ENCODE measurements around the gene HSPB8. TPM values are rescaled to one million over a fixed set of nuclear protein-coding genes. Genes with fewer than 3 reads are reported as not detected.

The HSPB8 gene
- total RNA-seq, 2 donors from 2014 or later, result 1.4 to 30.8 TPM

DNA sequence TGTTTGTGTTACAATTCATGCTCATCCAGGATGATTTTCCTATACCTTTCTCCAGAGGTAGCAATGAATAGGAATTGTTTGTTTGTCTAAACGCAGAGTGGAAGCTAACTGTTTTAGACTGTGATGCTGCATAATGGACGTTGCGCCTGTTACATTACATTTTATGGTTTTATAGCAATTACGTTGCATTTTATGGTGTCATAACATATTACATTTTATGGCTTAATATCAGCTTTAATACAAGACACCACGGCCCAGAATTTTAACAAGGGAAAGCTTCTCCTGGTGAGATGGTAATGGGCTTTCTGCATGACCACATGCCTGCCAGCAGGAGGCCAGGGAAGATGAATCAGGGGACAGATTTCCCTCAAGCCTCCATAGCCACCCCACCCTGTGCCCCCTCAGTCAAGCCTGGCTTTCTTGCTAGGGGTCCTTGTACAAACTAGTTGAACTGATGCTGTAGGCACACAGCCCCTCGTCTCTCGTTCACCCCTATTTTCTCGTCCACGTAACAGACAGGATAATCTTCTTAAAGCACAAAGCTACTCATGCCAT is 56.5 kb downstream of the HSPB8 start:
- H3K27me3 ChIP-seq, result no peaks in the 10 kb centered on the region
- DNase-seq, result no peak
- no peaks in the 10 kb centered on the region for H3K4me1 ChIP-seq
- H3K9ac ChIP-seq (ENCODE audit: low read depth in 2 of 2, low read length in 2 of 2), result no peak overlapping the region
- no peaks in the 10 kb centered on the region for H3K9me3 ChIP-seq
- H3K36me3 ChIP-seq, result no peaks in the 10 kb centered on the region
- H3K4me3 ChIP-seq, result no peak overlapping the region
- TF ChIP-seq CTCF (IDR thresholded peaks at IDR 0.05), result no peak
- H3K27ac ChIP-seq, result no peak overlapping the region
- intact Hi-C loops (cut with DNase I), result no loop called here

- no peaks in the 10 kb centered on the region for H3K9me3 ChIP-seq
- no peak overlapping the region for H3K4me3 ChIP-seq
- no peak for DNase-seq
- no peak for TF ChIP-seq CTCF (IDR thresholded peaks at IDR 0.05)
- no peaks in the 10 kb centered on the region for H3K36me3 ChIP-seq
- no peak overlapping the region for H3K9ac ChIP-seq (ENCODE audit: low read depth in 2 of 2, low read length in 2 of 2)
- intact Hi-C loops (cut with DNase I), result no loop called here
- H3K27ac ChIP-seq, result no peak overlapping the region
- H3K27me3 ChIP-seq, result no peaks in the 10 kb centered on the region
- no peaks in the 10 kb centered on the region for H3K4me1 ChIP-seq
These were observed 57.6 kb downstream of the HSPB8 start for GRCh38 chr12:119236372-119236771.

DNA sequence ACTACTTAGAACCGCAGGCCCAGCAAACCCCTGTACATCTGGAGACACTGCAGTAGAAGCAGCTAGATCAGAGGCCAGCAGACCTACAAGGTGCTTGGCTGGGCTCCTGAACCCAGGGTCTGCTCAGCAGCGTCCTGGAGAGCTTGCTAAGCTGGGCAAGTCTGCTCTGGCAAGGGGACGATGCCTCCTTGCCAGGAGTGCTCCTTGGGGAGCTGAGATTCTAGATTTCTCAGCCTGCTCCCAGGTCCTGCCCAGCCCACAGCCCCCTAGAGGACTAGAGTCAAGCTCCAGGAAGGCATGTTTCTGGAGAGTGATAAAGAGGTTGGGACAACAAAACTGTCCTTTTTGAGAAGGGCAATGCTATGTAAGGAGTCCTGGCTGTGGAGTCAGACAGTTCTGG is 60.3 kb downstream of the HSPB8 start:
- Histone ChIP-seq H3K9me3 (no peaks in the 10 kb centered on the region), H3K4me1 (no peaks in the 10 kb centered on the region), H3K27me3 (no peaks in the 10 kb centered on the region), H3K27ac (no peak overlapping the region), H3K9ac (ENCODE audit: low read depth in 2 of 2, low read length in 2 of 2) (no peak overlapping the region), H3K4me3 (no peak overlapping the region), H3K36me3 (no peaks in the 10 kb centered on the region)
- DNase-seq, result no peak
- intact Hi-C loops (cut with DNase I), result no loop called here
- no peak for TF ChIP-seq CTCF (IDR thresholded peaks at IDR 0.05)

- Histone ChIP-seq H3K9me3 (no peaks in the 10 kb centered on the region), H3K9ac (ENCODE audit: low read depth in 2 of 2, low read length in 2 of 2) (no peak overlapping the region), H3K27ac (no peak overlapping the region), H3K27me3 (no peaks in the 10 kb centered on the region), H3K36me3 (no peaks in the 10 kb centered on the region), H3K4me3 (no peak overlapping the region), H3K4me1 (no peaks in the 10 kb centered on the region)
- intact Hi-C loops (cut with DNase I), result no loop called here
- no peak for TF ChIP-seq CTCF (IDR thresholded peaks at IDR 0.05)
- DNase-seq, result no peak
These were observed 62.3 kb downstream of the HSPB8 start for GRCh38 chr12:119241049-119241448.

DNA sequence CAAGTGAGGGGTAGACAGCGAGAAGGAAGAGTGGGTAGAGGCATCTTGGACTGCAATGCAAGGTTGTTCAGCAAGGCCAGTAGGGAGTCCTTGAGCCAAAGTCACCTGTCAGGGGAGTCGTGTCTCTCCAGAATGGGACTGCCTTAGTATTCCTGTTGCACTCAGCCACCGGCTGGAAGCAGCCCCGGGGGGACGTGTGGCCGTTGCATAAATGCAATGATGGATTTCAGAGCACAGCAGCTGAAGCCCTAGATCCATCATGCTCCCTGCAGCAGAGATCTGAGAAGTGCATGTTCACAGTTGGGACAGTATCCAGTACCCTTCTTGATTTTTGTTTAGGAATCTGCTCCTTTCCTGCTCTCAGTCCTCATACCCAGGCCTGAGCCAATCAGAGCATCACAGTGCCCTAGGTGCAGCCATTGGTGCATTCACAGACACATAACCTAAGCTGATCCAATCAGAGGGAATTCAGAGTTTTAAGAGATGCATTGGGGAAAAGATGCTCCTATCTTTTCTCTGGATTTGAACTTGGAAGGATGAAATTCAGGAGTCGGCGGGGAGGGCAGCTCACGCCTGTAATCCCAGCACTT is 62.9 kb downstream of the HSPB8 start:
- DNase-seq, result no peak
- Histone ChIP-seq H3K4me1 (no peaks in the 10 kb centered on the region), H3K9me3 (no peaks in the 10 kb centered on the region), H3K4me3 (no peak overlapping the region), H3K27me3 (no peaks in the 10 kb centered on the region), H3K9ac (ENCODE audit: low read depth in 2 of 2, low read length in 2 of 2) (no peak overlapping the region), H3K27ac (no peak overlapping the region), H3K36me3 (no peaks in the 10 kb centered on the region)
- TF ChIP-seq CTCF (IDR thresholded peaks at IDR 0.05), result no peak
- intact Hi-C loops (cut with DNase I), result no loop called here

Other genes with a start within 250 kb of the HSPB8 start
- under 1 TPM in 1 of 2 donors, not detected in 1; 0.27 TPM for gene SRRM4, start 197.4 kb upstream of the HSPB8 start, total RNA-seq
- gene CCDC60, start 155.8 kb downstream of the HSPB8 start, total RNA-seq, result 1 to 10 TPM; 1.3 to 2.3 TPM